Body of pancreas (tissue), 4 donors: Measurements from ENCODE around the gene CYP2U1.

ENCODE experiments used
- CTCF ChIP-seq, 7 experiments: fragments of 450-650 bp in 4 of 7; fragments of 200-600 bp in 3 of 7; sonication (generic) in 3 of 7; IDR thresholded peaks; one replicate each; pipeline ENCODE4 v1.5.1; 2016 to 2019; ENCODE audit warnings: antibody characterized with exemption in 7 of 7
- POLR2A ChIP-seq, 3 donors: fragments of 450-650 bp; IDR thresholded peaks; one replicate each; pipeline ENCODE4 v1.6.1; 2016; ENCODE audit warnings: antibody characterized with exemption in 3 of 3, mild to moderate bottlenecking in 2 of 3

GRCh38 chr4:107900067-107900466 is 31.3 kb upstream of the CYP2U1 start:
- TF ChIP-seq CTCF (IDR thresholded peaks at IDR 0.05) (no peak), POLR2A (IDR thresholded peaks at IDR 0.05) (no peak)
